HTERT RPE-1 (cell line): ENCODE results near the gene WDR90.

Source experiments
- in situ Hi-C: fragments of 300-500 bp; cut with MboI; formaldehyde crosslinking; loops from 4 replicates; pipeline ENCODE4 v1.14.3; 2020; ENCODE audit warnings: low sequenced_read_pairs

Gene WDR90

GRCh38 chr16:637081-638018 lies 11.8 kb upstream of the WDR90 start:
- in situ Hi-C loops, result no loop called here

GRCh38 chr16:638034-638543 lies 11.1 kb upstream of the WDR90 start:
- in situ Hi-C loops, result no loop called here

- in situ Hi-C loops, result no loop called here
Measured at GRCh38 chr16:638836-639235, 10.3 kb upstream of the WDR90 start.

GRCh38 chr16:640614-641013 lies 8.6 kb upstream of the WDR90 start:
- in situ Hi-C loops, result no loop called here

- in situ Hi-C loops, result no loop called here
Measured at GRCh38 chr16:641326-642188, 7.6 kb upstream of the WDR90 start, which contains the start of gene MCRIP2. MCRIP2 (plus strand) TSS chr16:641828; CDS start chr16:641992, 164 bp downstream.

- in situ Hi-C loops, result no loop called here
Measured at GRCh38 chr16:642189-643049, 6.7 kb upstream of the WDR90 start.

- in situ Hi-C loops, result no loop called here
Measured at GRCh38 chr16:643050-643368, 6.2 kb upstream of the WDR90 start.

GRCh38 chr16:644556-644955 lies 4.6 kb upstream of the WDR90 start:
- in situ Hi-C loops, result no loop called here

GRCh38 chr16:645852-646678 lies 3.1 kb upstream of the WDR90 start:
- in situ Hi-C loops, result no loop called here

- in situ Hi-C loops, result no loop called here
Measured at GRCh38 chr16:646679-647172, 2.4 kb upstream of the WDR90 start.

- in situ Hi-C loops, result no loop called here
Measured at GRCh38 chr16:647173-647902, 1.8 kb upstream of the WDR90 start.

- in situ Hi-C loops, result no loop called here
Measured at GRCh38 chr16:648071-648780, 939 bp upstream of the WDR90 start.

GRCh38 chr16:649631-650030 lies 466 bp downstream of the WDR90 start:
- in situ Hi-C loops, result no loop called here

GRCh38 chr16:651844-652243 lies 2.7 kb downstream of the WDR90 start:
- in situ Hi-C loops, result no loop called here

- in situ Hi-C loops, result no loop called here
Measured at GRCh38 chr16:652454-653305, 3.5 kb downstream of the WDR90 start.

- in situ Hi-C loops, result no loop called here
Measured at GRCh38 chr16:654034-654433, 4.9 kb downstream of the WDR90 start.

- in situ Hi-C loops, result no loop called here
Measured at GRCh38 chr16:657487-657886, 8.3 kb downstream of the WDR90 start.
